Stimulated activated CD4-positive, alpha-beta T cell treated with anti-CD3 and anti-CD28 coated beads, TNF-alpha, amount 100 ng/mL, for 1 hour (primary cell): ENCODE measurements around the gene SLC22A5.

Experiments
- DNase-seq, 3 donors: peaks; one replicate each; pipeline ENCODE4 v3.0.0-alpha.2; 2020; ENCODE audit warnings: low read depth in 3 of 3, low spot score in 1 of 3

SLC22A5 gene

GRCh38 chr5:132365213-132365612 is 4.3 kb upstream of the SLC22A5 start:
- DNase-seq: no peak

GRCh38 chr5:132368186-132368585 is 1.3 kb upstream of the SLC22A5 start:
- DNase-seq: no peak

DNA sequence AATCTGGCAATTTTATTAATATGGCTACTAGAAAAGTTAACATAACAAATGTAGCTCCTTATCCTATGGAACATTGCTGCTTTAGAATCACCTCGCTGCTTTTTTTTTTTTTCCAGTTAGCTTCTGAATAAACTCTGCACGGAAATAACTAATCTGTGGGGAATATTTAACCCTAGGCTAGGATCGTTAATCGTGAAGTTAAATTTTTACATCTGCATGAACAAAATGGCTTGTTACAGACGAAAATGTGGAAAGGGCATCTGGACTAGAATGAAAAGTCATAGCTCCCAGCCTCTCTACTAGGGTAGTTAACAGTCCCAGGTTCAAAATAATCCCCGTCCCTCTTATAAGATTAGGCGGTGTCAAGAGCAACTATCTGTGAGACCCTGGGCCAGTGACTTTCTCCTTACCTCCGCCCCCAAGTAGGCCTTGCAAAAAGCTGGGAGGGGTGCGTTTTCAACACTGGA is 470 bp upstream of the SLC22A5 start:
- DNase-seq: no peak

DNA sequence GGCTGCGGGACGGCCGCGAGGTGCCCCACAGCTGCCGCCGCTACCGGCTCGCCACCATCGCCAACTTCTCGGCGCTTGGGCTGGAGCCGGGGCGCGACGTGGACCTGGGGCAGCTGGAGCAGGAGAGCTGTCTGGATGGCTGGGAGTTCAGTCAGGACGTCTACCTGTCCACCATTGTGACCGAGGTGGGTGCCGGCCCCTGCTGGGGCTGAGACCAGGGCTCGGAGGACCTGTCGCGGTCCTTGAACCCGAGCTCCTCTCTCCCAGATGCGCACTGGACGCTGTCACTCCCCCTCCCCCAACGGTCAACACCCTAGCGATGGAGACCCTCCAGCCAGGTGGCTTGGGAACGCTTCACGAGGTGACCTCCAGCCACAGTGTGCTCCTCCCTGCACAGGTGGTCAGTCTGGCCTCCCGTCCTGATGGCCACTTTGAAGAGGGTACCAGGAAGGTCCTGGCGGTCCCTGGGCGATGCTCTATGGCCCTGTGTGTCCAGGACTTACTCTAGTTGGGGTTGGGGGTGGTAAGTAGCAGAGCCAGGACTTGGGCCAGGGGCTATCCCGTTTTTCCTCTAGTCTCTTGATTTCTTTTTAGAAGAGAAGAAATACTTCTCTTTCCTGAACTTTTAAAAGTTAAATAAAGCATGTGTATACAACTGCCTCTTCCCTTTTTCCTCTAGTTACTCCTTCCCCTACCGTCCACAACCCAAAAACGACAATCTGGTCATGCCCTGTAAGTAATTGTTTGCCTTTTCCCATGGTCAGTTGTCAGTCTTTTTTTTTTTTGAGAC is 866 bp downstream of the SLC22A5 start:
- DNase-seq: no peak

- DNase-seq: no peak
These were observed 1.6 kb downstream of the SLC22A5 start for GRCh38 chr5:132370971-132371602.

- no peak for DNase-seq
These were observed 2.1 kb downstream of the SLC22A5 start for GRCh38 chr5:132371603-132371994.

GRCh38 chr5:132372127-132372526 is 2.6 kb downstream of the SLC22A5 start:
- no peak for DNase-seq

- no peak for DNase-seq
These were observed 3.0 kb downstream of the SLC22A5 start for GRCh38 chr5:132372542-132372941.

DNA sequence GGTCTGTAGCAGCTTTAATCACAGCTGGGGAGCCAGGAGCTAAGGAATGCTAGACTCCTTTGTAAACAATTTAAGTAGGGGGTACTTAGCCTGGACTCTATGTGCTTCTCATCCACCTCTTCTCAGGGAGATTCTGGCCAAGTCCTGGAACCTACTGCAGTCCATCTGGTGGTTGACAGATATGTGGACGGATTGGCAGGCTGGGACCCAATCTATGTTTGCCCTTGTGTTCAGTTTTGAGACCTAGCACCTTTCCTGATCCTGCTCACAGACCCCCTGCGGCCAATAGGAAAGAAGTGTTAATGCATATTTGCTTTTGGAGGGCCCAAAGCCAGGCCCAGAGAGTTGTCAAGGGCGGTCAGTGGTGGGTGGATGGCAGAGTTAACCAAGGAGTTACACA is 6.4 kb downstream of the SLC22A5 start:
- DNase-seq: no peak

- no peak for DNase-seq
These were observed 7.5 kb downstream of the SLC22A5 start for GRCh38 chr5:132376694-132377641.

- no peak for DNase-seq
These were observed 8.2 kb downstream of the SLC22A5 start for GRCh38 chr5:132377738-132378137.

- no peak for DNase-seq
These were observed 9.1 kb downstream of the SLC22A5 start for GRCh38 chr5:132378580-132378979.

GRCh38 chr5:132380047-132380446 is 10.5 kb downstream of the SLC22A5 start:
- no peak for DNase-seq

DNA sequence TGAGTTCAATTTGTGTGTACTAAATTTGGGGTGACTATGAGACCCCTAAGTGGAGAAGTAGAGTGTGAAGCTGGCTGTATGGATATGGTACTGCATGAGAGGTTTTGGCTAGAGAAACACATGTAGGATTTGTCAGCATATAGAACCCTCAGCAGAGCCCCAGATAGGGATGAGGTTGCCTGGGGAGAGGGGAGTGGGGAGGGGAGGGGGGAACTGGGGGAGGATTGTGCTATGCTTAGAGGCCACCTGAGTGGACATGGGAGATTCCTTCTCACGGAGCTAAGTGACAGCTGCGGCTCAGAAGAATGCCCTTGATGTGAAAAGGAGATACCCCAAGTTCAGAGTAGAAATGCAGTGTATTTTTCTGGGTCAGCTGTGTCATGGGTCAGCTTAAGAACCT is 11.2 kb downstream of the SLC22A5 start:
- DNase-seq: no peak

GRCh38 chr5:132381614-132382013 is 12.1 kb downstream of the SLC22A5 start:
- no peak for DNase-seq

DNA sequence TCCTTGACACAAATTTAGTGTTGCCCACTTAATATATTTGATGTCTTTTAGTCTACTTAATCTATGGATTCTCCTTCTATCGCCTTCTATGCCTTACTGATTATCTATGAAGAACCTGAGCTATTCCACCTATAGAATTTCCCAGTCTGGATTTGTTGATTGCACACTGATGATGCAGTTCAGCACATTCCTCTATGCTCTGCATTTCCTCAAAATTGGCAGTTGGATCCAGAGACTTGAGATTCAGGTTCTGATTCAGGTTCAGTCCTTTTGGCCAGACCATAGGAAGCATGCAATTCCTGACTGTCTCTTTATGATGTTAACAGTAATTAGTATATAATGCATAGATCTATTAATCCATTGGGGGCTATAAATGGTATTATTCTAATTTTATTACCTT is 13.8 kb downstream of the SLC22A5 start:
- no peak for DNase-seq

DNA sequence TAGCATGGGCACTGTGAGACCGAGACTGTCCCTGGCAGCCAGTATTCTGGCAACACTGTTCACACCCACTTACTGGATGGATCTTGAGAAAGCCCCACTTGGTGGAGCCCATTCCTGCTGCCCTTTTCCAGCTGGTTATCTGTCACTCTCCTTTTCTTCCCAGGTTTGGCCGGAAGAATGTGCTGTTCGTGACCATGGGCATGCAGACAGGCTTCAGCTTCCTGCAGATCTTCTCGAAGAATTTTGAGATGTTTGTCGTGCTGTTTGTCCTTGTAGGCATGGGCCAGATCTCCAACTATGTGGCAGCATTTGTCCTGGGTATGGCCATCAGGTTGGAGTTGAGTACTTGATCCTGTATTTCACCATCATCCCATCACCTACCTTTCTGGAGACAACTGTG is 14.5 kb downstream of the SLC22A5 start:
- no peak for DNase-seq

GRCh38 chr5:132384506-132385050 is 15.1 kb downstream of the SLC22A5 start:
- DNase-seq: no peak

DNA sequence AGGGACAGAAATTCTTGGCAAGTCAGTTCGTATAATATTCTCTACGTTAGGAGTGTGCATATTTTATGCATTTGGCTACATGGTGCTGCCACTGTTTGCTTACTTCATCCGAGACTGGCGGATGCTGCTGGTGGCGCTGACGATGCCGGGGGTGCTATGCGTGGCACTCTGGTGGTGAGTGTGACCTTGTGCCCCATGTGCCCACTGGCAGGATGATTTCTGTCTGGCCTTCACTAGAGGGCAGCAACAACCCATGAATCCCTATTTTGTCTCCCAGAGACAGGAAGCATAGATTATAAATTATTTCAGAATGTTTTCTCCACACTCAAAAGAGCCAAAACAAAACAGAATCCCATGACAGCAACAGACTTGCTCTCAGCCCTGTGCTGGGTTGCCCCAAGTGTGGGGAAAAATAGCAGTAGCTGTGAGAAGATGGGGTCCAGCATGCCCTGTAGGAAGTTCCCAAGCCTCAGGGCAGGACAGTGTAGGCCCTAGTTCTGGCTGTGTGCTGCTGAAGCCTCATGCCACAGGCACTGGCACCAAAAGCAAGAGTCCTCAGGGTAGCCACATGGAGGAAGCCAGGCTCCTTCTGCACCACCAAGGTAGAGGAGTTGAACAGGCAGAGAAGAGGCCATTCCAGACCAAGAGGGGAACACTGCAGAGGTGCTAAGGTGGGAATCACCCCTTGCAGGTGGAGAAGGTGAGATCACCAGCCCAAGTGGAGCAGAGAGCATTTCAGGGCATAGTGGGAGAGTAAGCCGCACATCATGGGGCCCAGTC is 16.0 kb downstream of the SLC22A5 start:
- peak in 2 of 3 donors; percentile 26 to 33 for DNase-seq

- DNase-seq: peak; percentile 41 to 63 (median 58)
These were observed 17.3 kb downstream of the SLC22A5 start for GRCh38 chr5:132386644-132387286.
